ENCODE measurements around the gene GNA12.

- TF ChIP-seq EZH2phosphoT487 (IDR thresholded peaks at IDR 0.05; ENCODE audit: insufficient read depth, low read depth), result no peak
- no peak for TF ChIP-seq EZH2 (IDR thresholded peaks at IDR 0.05; ENCODE audit: insufficient read depth, poor library complexity, severe bottlenecking)
Measured at GRCh38 chr7:2732959-2733584, 111.0 kb downstream of the GNA12 start.

Data from GM23248 (cell line).